Activated CD4-positive, alpha-beta T cell treated with anti-CD3 and anti-CD28 coated beads for 48 hours (primary cell): ENCODE measurements around the gene SQSTM1.

Source experiments
- DNase-seq: peaks from one replicate; pipeline ENCODE4 v3.0.0-alpha.2; 2020

SQSTM1 gene

DNA sequence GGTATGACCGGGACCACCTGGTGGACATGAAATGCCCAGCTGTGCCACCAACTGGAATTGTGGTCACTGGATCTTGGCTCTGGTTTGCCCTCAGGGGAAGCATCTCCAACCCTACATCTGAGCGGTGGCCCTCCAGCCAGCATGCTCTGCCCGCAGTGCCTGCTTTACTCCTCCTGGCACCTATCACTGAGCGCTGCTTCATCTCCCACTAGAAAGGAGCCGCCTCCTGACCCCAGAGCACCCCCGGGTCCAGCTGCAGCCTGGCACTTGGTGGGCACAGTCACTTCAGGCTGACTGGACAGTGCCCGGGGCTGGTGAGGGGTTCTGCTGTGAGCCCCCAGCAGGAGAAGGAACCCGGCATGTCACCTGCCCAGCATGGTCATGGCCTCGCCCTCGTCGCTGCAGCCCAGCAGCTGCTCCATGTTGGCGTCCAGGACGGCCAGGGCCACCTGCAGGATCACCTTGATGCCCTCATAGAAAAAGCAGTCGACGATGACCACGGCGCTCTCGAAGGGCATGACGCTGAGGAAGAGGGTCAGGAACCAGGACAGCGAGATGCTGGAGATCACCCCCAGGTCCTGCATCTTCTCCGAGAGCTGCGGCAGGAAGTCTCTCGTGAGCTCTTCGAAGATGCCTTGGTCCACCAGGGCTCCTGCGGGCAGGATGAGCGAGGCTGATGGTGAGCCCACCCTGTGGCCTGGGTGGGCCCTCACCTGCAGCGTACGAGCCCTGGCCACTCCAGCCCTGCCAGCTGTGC, 54.0 kb downstream of the SQSTM1 start:
- no peak for DNase-seq

DNA sequence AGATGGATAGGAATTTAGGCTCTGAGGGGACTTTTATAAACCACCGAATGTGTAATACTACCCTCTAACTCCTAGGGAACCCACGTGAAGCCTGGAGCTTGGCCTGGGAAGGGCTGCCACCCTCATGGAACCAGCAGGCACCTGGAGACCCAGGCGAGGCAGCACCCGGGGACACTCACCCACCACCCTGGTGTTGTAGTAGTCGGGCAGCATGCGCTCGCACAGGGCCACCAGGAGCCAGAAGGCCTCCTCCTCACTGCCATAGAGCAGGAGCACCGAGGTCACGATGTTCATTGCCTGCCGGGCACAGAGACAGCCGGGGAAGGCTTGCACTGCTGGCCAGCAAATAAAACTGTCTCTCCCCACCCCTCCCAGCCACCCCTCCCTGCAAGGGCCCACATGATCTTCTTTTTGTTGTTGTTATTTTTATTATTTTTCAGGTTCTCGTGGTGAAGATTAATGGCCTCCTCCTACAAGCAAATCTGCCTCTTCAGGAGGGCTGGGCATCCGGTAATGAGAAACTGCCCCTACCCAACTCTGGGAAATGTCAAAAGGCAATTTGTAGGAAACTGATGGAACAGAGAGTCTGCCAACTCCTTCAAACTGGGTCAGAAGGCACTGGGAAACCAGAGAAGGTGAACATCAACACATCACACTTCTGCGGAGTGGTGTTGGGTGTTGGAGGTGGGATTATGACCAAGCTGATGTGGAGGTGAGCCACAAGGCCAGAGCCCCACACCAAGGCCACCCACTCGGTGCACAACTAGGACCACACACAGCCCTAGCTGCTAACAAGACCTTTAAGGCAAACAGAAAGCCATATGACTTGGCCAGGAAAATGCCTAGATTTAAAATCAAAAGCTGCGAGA, 55.3 kb downstream of the SQSTM1 start:
- DNase-seq: no peak

DNA sequence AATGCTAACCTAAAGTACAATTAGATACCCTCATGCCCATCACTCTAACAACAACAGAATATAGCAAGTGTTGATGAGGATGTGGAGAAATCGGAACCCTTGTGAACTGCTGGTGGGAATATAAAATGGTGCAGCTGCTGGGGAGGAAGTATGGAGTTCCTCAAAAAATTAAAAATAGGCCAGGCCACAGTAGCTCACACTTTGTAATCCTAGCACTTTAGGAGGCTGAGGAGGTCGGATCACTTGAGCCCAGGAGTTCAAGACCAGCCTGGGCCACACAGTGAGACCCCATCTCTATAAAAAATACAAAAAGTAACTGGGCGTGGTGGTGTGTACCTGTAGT, 55.9 kb downstream of the SQSTM1 start:
- no peak for DNase-seq

DNA sequence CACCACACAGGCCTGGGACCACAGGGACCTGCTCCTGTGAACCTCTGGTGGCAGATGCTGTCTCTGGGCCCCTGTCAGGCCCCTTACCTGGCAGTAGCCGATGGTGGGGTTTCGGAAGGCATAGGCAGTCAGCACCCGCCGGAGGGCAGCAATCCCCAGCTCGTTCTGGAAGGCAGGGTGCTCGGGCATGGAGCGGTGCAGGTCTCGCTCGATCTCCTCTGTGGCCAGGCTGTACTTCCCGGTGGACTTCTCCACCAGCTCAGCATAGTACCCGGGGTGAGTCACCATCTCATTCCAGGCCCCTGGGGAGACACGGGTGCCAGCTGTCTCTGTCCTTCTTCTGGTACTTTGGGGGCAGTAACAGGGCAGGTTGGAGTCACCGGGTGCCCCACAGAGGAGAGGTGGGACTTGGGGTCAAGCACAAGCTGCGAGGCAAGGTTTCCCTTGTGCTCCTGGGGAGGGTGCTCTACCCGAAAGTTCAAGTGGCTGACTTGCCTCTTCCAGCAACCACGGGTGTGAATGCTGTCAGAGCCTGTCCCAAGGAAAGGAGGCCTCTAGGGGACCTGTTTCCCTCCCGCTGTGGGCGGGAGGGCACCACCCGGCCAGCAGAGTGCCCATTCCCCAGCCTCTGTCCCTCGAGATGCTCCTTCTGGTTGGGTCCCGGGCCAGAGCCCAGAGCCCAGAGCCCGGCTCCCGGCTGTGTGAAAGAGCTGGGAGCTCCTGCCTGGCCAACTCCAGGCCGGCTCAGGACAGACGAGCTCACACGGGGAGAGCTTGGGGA, 57.7 kb downstream of the SQSTM1 start:
- DNase-seq: no peak

DNA sequence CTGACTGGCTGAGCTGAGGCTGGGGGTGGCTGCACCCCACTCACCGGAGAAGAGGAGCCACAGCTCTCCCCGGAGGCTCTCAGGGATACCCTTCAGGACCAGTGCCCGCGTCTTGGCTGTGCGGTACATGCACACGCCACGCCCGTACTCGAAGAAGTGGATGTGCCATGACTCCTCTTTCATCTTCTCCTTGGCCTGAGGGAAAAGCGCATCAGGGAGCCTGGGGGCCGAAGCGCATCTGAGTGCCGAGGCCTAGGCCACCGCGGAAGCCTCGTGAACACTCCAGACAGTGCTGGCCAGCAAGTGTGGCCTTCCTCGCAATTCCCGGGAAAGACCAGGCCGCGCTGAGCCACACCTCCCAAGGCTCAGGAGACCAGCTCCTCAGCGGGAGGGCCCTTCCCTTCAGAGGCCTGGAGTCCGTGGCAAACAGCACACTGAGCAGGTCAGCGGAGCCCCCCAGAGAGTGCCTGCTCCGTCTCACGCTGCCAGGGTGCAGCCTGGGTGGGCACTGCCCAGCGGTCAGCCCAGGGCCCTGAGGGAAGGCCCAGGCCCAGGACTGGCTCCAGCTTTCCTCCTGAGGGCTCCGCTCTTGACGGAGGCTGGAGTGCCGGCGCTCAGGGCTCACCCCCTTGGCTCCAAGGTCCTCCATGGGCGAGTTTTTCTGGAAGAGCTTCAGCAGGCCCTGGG, 58.4 kb downstream of the SQSTM1 start:
- DNase-seq: no peak

DNA sequence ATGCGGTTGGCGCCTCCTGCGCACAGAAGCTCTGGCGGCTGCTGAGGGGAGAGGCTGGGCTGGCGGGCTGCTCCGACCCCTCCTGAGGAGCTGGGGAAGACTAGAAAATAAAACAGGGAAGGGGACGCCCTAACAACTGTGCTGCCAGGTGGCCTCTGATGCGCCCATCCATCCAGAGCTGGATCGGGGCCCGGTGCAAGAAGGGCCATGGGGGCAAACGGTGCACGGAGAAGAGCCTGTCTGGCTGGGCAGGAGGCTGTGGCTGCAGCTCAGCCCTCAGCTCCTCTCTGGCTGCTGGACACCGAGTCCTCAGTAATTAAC, 58.9 kb downstream of the SQSTM1 start:
- DNase-seq: no peak

DNA sequence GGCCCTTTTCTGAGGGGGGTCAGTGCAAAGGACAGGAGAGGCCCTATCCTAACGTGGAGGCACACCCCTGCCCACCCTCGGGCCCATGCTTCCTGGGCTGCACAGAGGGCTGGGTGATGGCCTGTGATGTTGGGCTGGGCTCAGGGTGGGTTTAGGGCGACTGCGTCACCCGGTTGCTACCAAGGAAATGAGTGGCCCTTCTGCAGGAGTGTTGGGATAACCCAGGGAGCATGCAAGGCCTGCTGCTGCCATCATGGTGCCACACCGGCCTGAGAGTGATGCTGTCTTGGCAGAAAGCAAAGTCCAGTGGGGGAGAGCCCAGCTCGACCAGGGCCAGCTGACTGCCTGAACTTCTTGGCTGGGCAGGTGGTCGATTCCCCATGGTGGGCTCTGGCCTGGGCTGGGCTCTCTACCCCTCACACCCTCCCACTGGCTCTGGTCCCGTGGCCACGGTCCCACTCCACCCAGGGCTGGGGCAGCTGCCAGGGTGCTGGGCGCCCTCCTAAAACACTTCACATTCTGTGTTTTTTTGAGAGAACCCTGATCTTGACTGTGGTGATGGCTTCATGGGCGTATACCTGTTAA, 59.5 kb downstream of the SQSTM1 start:
- DNase-seq: no peak

DNA sequence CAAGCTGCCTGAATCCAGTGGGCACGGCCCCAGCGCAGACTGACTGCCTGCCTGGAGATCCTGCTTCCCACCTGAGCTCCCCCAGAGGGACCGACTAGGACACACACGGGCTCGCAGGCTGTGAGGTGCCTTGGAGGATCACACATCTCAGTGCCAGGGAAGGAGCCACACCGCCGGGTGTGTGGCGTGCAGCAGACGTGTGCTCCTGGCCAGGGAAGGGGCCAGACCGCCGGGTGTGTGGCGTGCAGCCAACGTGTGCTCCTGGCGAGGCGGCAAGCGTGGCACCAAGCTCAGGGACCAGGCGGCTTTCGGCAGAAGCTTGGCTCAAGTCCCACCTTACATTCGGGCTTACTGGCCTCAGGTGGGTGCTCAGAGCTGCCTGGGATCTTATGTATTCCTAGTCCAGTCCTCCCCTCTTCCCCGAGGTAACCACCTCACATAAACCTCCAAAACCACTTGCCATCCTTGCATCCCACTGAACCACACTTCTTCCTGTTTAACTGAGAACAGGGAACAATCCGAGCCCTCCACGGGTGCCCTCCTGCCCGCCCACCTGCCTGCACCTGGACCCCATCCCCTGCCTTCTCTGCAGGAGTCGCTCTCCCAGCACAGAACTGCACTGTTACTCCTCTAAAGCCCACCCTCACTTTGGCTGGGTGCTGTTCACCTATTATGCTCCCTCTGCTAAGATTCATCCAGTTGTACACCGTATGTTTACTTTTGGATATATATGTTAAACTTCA, 60.3 kb downstream of the SQSTM1 start:
- DNase-seq: no peak

DNA sequence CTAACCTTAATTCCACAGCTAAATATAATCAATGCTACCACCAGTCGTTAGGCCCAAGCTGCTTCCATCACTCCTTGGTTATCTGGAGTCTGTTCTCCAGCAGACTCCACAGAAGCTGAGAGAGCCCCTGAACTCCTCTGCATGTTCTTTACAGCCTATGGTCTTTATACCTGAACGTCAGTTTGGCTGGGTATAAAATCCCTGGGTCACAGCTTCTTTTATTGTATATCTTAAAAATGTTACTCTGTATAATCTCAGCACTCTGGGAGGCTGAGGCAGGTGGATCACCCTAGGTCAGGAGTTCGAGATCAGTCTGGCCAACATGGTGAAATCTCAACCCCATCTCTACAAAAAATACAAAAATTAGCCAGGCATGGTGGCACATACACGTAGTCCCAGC, 61.6 kb downstream of the SQSTM1 start:
- DNase-seq: no peak

DNA sequence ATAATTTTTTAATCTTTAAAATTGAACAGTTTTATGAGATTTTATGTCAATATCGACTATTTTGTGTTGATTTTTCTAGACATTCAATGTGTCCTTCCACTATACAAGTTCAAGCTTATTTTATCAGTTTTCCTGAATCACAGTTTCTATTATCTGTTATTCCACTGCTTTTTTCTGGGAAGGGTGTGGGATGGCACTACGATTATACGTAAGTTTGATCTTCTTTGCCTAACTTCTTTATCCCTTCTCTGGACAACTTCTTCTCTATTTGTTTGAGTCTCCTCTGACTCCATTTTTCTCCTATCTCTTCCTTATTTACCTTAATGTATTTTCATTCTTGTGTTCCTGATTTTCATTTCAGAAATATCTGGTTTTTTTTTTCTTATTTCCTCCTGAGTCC, 62.5 kb downstream of the SQSTM1 start:
- no peak for DNase-seq

DNA sequence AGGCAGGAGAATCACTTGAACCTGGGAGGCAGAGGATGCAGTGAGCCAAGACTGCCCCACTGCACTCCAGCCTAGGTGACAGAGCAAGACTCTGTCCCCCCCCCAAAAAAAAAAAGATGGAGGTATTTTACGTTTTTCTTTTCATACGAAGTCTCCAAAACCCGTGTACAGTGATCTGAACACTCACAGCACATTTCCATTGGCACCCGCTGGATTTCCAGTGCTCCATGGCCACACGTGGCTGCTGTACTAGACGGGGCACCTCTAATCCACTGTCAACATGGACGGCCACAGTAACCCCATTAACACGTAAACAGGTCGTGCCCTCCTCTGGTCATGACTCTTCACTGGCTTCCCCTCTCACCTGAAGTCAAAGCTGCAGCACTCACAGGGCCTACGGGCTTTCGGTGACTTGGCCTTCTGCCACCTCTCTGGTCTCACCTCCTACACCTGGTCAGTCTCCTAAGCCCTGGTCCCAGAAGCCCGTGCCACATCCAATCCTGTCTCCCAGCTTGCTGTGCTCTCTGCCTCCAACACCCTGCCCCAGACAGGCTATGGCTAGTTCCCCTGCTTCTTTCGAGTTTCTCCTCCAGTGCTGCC, 64.9 kb downstream of the SQSTM1 start:
- no peak for DNase-seq

DNA sequence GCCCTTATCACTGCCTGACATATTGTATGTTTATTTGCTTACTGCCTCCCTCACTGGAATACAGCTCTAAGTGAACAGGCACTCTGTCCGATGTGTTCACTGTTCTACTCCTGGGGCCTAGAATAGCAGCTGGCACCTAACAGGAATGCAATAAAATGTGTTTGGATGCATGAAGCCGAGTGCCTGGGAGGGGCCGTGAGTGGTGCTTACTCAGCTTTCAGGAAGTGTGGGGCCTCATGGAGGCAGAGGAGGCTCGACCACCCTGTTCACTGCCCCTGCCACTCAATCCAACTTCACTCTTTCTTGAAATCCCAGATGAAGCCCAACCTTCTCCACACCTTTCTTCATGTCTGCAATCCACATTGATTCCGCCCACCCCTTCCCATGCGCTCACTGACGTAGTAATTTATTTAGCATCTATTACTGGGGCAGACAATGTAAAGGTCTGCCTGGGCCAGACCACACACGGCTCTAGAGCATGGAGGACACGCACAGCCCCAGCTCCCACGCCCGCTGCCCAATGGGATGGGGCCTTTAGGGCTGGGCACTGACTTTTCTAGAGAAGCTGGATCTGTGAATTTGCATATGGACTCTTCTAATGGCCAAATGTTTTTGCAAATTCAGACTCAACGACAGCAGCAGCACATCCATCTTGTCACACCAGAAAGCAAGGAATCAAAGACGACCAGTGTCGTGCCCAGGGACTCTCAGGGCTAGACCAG, 65.6 kb downstream of the SQSTM1 start:
- DNase-seq: no peak

DNA sequence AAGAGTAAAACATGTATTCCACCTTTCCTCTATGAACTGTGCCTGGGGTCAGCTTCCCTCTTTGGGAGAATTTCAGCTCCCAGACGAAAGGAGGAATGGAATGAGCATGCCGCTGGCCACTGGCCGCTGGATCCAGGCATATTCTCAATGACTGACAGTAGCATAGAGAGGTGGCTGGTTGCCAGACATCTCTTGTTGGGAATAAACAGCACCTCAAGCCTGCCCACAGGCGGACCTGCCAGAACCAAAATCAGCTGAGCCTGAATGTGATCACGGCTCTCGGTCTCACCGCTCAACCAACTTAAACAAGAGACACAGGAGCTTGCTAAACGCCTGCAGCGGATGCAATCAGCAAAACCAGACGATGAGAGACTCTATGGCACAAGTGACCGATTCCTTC, 66.4 kb downstream of the SQSTM1 start:
- no peak for DNase-seq
